Measurements from ENCODE around the gene NCKAP5.

The NCKAP5 gene

DNA sequence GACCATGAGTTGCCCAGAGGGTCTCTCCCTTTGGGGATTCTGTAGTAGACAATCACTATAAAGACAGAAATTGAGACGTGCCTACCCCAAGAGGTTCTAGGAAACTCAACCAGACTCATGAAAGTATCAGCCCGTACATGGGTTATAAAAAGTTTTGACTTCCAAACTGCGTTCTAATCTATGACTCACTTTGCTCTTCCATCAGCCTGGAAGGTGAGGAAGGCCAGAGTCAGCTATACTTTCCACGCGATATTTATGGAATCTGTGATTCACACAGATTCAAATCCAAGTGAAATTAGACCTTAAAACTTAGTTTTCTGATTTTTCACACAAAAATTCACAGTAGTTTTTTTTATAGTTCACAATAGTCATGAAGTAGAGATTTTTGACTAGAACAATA lies 890.6 kb downstream of the NCKAP5 start:
- no peak for DNase-seq (ENCODE audit: low read depth in 1 of 2, low spot score in 1 of 2)
- TF ChIP-seq, protein P1, sequence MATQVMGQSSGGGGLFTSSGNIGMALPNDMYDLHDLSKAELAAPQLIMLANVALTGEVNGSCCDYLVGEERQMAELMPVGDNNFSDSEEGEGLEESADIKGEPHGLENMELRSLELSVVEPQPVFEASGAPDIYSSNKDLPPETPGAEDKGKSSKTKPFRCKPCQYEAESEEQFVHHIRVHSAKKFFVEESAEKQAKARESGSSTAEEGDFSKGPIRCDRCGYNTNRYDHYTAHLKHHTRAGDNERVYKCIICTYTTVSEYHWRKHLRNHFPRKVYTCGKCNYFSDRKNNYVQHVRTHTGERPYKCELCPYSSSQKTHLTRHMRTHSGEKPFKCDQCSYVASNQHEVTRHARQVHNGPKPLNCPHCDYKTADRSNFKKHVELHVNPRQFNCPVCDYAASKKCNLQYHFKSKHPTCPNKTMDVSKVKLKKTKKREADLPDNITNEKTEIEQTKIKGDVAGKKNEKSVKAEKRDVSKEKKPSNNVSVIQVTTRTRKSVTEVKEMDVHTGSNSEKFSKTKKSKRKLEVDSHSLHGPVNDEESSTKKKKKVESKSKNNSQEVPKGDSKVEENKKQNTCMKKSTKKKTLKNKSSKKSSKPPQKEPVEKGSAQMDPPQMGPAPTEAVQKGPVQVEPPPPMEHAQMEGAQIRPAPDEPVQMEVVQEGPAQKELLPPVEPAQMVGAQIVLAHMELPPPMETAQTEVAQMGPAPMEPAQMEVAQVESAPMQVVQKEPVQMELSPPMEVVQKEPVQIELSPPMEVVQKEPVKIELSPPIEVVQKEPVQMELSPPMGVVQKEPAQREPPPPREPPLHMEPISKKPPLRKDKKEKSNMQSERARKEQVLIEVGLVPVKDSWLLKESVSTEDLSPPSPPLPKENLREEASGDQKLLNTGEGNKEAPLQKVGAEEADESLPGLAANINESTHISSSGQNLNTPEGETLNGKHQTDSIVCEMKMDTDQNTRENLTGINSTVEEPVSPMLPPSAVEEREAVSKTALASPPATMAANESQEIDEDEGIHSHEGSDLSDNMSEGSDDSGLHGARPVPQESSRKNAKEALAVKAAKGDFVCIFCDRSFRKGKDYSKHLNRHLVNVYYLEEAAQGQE (IDR thresholded peaks at IDR 0.05; ENCODE audit: insufficient replicate concordance, low read depth) = no peak
- TF ChIP-seq, protein P2, sequence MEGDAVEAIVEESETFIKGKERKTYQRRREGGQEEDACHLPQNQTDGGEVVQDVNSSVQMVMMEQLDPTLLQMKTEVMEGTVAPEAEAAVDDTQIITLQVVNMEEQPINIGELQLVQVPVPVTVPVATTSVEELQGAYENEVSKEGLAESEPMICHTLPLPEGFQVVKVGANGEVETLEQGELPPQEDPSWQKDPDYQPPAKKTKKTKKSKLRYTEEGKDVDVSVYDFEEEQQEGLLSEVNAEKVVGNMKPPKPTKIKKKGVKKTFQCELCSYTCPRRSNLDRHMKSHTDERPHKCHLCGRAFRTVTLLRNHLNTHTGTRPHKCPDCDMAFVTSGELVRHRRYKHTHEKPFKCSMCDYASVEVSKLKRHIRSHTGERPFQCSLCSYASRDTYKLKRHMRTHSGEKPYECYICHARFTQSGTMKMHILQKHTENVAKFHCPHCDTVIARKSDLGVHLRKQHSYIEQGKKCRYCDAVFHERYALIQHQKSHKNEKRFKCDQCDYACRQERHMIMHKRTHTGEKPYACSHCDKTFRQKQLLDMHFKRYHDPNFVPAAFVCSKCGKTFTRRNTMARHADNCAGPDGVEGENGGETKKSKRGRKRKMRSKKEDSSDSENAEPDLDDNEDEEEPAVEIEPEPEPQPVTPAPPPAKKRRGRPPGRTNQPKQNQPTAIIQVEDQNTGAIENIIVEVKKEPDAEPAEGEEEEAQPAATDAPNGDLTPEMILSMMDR (IDR thresholded peaks at IDR 0.05; ENCODE audit: insufficient read depth, low read length) = no peak
- no peak for TF ChIP-seq POLR2AphosphoS5 (IDR thresholded peaks at IDR 0.05; ENCODE audit: low read depth)
- TF ChIP-seq SPI1 (IDR thresholded peaks at IDR 0.05; ENCODE audit: borderline replicate concordance, low read depth) = no peak
- TF ChIP-seq GABPA (IDR thresholded peaks at IDR 0.05; ENCODE audit: low read depth) = no peak
- no peak overlapping the region for H3K27ac ChIP-seq (replicated peaks)
- no peak overlapping the region for H3K4me3 ChIP-seq (replicated peaks; ENCODE audit: insufficient read depth, low read length)
- H3K27me3 ChIP-seq (ENCODE audit: insufficient read depth, poor library complexity, severe bottlenecking) = peaks cover 14% of the 10 kb centered on the region

DNA sequence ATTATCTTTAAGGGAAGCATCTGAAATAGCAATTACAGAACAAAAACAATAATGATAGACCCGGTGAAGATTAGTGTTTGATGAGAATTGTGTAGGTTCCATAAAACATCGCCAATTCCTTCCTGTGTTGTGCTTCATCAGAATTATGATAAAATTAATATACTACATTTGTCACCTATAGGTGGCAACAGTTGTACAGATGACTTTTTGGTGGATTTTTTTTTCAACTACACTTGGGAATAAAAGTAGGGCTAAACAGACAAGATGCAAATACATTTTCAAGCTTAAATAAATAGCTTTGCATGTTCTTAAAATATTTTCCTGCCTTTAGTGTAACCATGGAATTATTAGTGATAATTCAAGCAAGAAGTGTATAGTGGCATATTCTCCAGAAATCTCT lies 891.3 kb downstream of the NCKAP5 start:
- peaks cover 14% of the 10 kb centered on the region for H3K27me3 ChIP-seq (ENCODE audit: insufficient read depth, poor library complexity, severe bottlenecking)
- TF ChIP-seq, protein P1 (IDR thresholded peaks at IDR 0.05; ENCODE audit: insufficient replicate concordance, low read depth) = no peak
- no peak for TF ChIP-seq SPI1 (IDR thresholded peaks at IDR 0.05; ENCODE audit: borderline replicate concordance, low read depth)
- no peak for TF ChIP-seq GABPA (IDR thresholded peaks at IDR 0.05; ENCODE audit: low read depth)
- no peak for TF ChIP-seq POLR2AphosphoS5 (IDR thresholded peaks at IDR 0.05; ENCODE audit: low read depth)
- TF ChIP-seq, protein P2 (IDR thresholded peaks at IDR 0.05; ENCODE audit: insufficient read depth, low read length) = no peak
- no peak overlapping the region for H3K4me3 ChIP-seq (replicated peaks; ENCODE audit: insufficient read depth, low read length)
- DNase-seq (ENCODE audit: low read depth in 1 of 2, low spot score in 1 of 2) = no peak
- no peak overlapping the region for H3K27ac ChIP-seq (replicated peaks)

DNA sequence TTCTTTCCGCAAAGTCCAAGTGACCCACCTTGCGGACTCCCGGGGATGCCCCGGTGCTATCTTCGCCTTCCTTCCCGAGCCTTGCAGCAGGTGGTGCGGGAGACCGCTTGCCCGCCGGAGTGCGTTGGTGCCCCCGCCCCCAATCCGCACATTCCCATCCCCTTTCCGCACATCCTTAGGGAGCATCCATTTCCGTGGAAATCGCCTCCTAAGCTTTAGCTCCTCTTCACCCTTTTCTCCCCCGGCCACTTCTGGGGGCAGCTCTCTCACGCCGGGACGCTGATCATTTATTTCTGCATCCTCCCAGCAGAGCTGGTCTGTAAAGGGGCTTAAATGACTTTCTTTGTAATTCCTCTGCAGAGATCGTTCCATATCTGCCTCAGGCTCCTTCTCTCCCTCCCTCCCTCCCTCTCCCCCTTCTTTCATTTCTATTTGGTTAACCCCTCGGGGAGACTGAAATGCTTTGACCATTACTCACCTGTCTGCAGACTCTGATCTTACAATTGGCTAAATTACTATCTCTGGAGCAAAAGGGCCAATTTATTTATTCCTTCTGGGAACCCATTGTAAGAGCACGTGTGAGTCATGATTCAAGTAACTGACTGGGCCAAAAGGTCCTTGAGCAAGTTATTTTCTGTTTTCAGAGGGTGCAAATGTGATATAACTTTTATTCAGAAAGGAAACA lies 897.0 kb downstream of the NCKAP5 start:
- Histone ChIP-seq H3K27ac (replicated peaks) (no peak overlapping the region), H3K27me3 (ENCODE audit: insufficient read depth, poor library complexity, severe bottlenecking) (peaks cover 46% of the 10 kb centered on the region), H3K4me3 (replicated peaks; ENCODE audit: insufficient read depth, low read length) (no peak overlapping the region)
- DNase-seq (ENCODE audit: low read depth in 1 of 2, low spot score in 1 of 2) = no peak
- TF ChIP-seq POLR2AphosphoS5 (IDR thresholded peaks at IDR 0.05; ENCODE audit: low read depth) = no peak

DNA sequence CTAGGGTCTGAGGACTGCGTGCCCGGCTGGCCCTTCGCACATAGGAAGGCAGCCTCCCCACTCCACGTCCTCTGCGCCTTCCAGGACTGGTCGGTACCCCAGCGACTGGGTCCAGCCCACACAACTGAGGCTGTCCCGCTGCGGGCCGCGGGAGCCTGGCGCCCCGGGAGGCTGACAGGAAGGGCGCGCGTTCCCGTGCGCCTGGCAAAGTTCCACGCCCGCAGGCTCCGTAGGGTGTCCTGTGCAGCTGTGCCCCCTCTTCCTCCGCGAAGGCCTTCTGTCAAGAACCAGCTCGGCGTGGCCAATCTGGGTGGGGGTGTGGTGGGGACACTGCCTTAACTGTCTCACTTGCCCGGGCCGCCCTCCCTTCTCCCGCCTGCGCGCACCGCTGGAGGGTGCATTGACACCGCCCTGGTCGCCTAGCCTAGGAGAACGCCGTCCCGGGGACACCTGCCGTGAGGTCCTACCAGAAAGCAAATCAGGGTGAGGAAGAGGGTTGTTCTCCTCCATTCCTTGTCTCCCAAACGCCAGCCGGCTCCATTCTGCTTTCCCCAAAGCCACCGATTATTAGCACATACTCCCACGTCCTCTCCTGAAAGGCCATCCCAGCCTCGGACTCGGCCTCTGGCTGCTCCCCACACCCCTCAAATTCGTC lies 897.6 kb downstream of the NCKAP5 start:
- Histone ChIP-seq H3K4me3 (replicated peaks; ENCODE audit: insufficient read depth, low read length) (no peak overlapping the region), H3K27ac (replicated peaks) (no peak overlapping the region), H3K27me3 (ENCODE audit: insufficient read depth, poor library complexity, severe bottlenecking) (peaks cover 46% of the 10 kb centered on the region)
- no peak for DNase-seq (ENCODE audit: low read depth in 1 of 2, low spot score in 1 of 2)
- TF ChIP-seq, protein P2 (IDR thresholded peaks at IDR 0.05; ENCODE audit: insufficient read depth, low read length) = no peak
- TF ChIP-seq GABPA (IDR thresholded peaks at IDR 0.05; ENCODE audit: low read depth) = no peak
- no peak for TF ChIP-seq SPI1 (IDR thresholded peaks at IDR 0.05; ENCODE audit: borderline replicate concordance, low read depth)
- TF ChIP-seq, protein P1 (IDR thresholded peaks at IDR 0.05; ENCODE audit: insufficient replicate concordance, low read depth) = no peak
- no peak for TF ChIP-seq POLR2AphosphoS5 (IDR thresholded peaks at IDR 0.05; ENCODE audit: low read depth)

Measured in HL-60 (cell line).